Ovary (tissue), 1 donor: Measurements from ENCODE around the gene KIAA1671.

Experiments
- EP300 ChIP-seq: sonication (generic); formaldehyde crosslinking; IDR thresholded peaks from one replicate; pipeline ENCODE4 v1.6.1; 2017; ENCODE audit warnings: antibody characterized with exemption
- POLR2A ChIP-seq: fragments of 450-650 bp; IDR thresholded peaks from one replicate; pipeline ENCODE4 v1.6.1; 2017; ENCODE audit warnings: antibody characterized with exemption, mild to moderate bottlenecking, moderate library complexity

- TF ChIP-seq EP300 (no peak), POLR2A (no peak)
Observed at GRCh38 chr22:25208328-25208727, 255.8 kb downstream of the KIAA1671 start.
